Skin epidermis (tissue), 12 donors: Measurements from ENCODE around the gene ARHGEF10L.

Experiments used
- H3K27ac ChIP-seq, 21 experiments: fragments of 200-600 bp; sonication (generic) in 11 of 21; one replicate each; pipeline ENCODE4 v1.5.0; 2020; ENCODE audit warnings: mild to moderate bottlenecking in 3 of 21, inconsistent platforms in 2 of 21, moderate library complexity in 2 of 21
- H3K4me3 ChIP-seq, 7 experiments: fragments of 200-600 bp; sonication (generic) in 2 of 7; one replicate each; pipeline ENCODE4 v1.5.0; 2020; ENCODE audit warnings: inconsistent platforms in 2 of 7, mild to moderate bottlenecking in 2 of 7, moderate library complexity in 1 of 7

ARHGEF10L gene

GRCh38 chr1:17520473-17521319 is 18.8 kb upstream of the ARHGEF10L start:
- peak overlapping the region; percentile 15 to 36 (median 25) for H3K4me3 ChIP-seq

GRCh38 chr1:17521946-17522612 is 17.4 kb upstream of the ARHGEF10L start:
- Histone ChIP-seq H3K27ac (peak overlapping the region in 9 of 21 experiments; percentile 16 to 89 (median 47)), H3K4me3 (peak overlapping the region in 1 of 7 experiments; percentile 7)

More at GRCh38 chr1:17520473-17521319, 18.8 kb upstream of the ARHGEF10L start:
- peak overlapping the region in 19 of 21 experiments; percentile 8 to 89 (median 72) for H3K27ac ChIP-seq

GRCh38 chr1:17523321-17524041 is 16.0 kb upstream of the ARHGEF10L start:
- Histone ChIP-seq H3K27ac (peak overlapping the region in 1 of 21 experiments; percentile 20), H3K4me3 (no peak overlapping the region)

- no peak overlapping the region for H3K4me3 ChIP-seq
- peak overlapping the region in 2 of 21 experiments; percentile 8 to 47 for H3K27ac ChIP-seq
Observed at GRCh38 chr1:17524645-17525044, 14.9 kb upstream of the ARHGEF10L start.

- Histone ChIP-seq H3K4me3 (no peak overlapping the region), H3K27ac (peak overlapping the region in 15 of 21 experiments; percentile 2 to 83 (median 67))
Observed at GRCh38 chr1:17525996-17526686, 13.4 kb upstream of the ARHGEF10L start.

- H3K4me3 ChIP-seq, result no peak overlapping the region
- peak overlapping the region in 18 of 21 experiments; percentile 2 to 83 (median 66) for H3K27ac ChIP-seq
Observed at GRCh38 chr1:17527036-17527914, 12.2 kb upstream of the ARHGEF10L start.

GRCh38 chr1:17529381-17529780 is 10.1 kb upstream of the ARHGEF10L start:
- peak overlapping the region in 5 of 21 experiments; percentile 16 to 57 (median 19) for H3K27ac ChIP-seq
- H3K4me3 ChIP-seq, result no peak overlapping the region

- Histone ChIP-seq H3K27ac (peak overlapping the region in 9 of 21 experiments; percentile 14 to 77 (median 63)), H3K4me3 (no peak overlapping the region)
Observed at GRCh38 chr1:17531343-17531681, 8.2 kb upstream of the ARHGEF10L start.

- peak overlapping the region in 14 of 21 experiments; percentile 14 to 77 (median 62) for H3K27ac ChIP-seq
- no peak overlapping the region for H3K4me3 ChIP-seq
Observed at GRCh38 chr1:17531682-17532487, 7.6 kb upstream of the ARHGEF10L start.

GRCh38 chr1:17533201-17533600 is 6.3 kb upstream of the ARHGEF10L start:
- Histone ChIP-seq H3K27ac (peak overlapping the region in 6 of 21 experiments; percentile 62 to 77 (median 66)), H3K4me3 (no peak overlapping the region)

- H3K27ac ChIP-seq, result no peak overlapping the region
- no peak overlapping the region for H3K4me3 ChIP-seq
Observed at GRCh38 chr1:17535300-17535936, 4.1 kb upstream of the ARHGEF10L start.

GRCh38 chr1:17538010-17538409 is 1.5 kb upstream of the ARHGEF10L start:
- Histone ChIP-seq H3K27ac (peak overlapping the region in 8 of 21 experiments; percentile 6 to 94 (median 44)), H3K4me3 (no peak overlapping the region)

- H3K4me3 ChIP-seq, result no peak overlapping the region
- peak overlapping the region in 12 of 21 experiments; percentile 6 to 94 (median 78) for H3K27ac ChIP-seq
Observed at GRCh38 chr1:17538428-17539117, 925 bp upstream of the ARHGEF10L start.

- peak overlapping the region in 6 of 7 experiments; percentile 11 to 58 (median 33) for H3K4me3 ChIP-seq
- H3K27ac ChIP-seq, result peak overlapping the region in 15 of 21 experiments; percentile 13 to 94 (median 78)
Observed at GRCh38 chr1:17539118-17539476, 401 bp upstream of the ARHGEF10L start.

GRCh38 chr1:17540255-17541001 is 930 bp downstream of the ARHGEF10L start:
- Histone ChIP-seq H3K27ac (peak overlapping the region in 20 of 21 experiments; percentile 62 to 97 (median 88)), H3K4me3 (peak overlapping the region; percentile 40 to 66 (median 58))

GRCh38 chr1:17542645-17543044 is 3.1 kb downstream of the ARHGEF10L start:
- H3K27ac ChIP-seq, result peak overlapping the region in 1 of 21 experiments; percentile 32
- no peak overlapping the region for H3K4me3 ChIP-seq
